ENCODE measurements around the gene CTSL. TPM values are rescaled to one million over a fixed set of nuclear protein-coding genes. Genes with fewer than 3 reads are reported as not detected.
A peak's percentile ranks its signal among the peaks of the same experiment; 100 is the strongest.

The CTSL gene
- polyA plus RNA-seq, 3 donors, result 22.0 to 28.8 (median 28.3) TPM

DNA sequence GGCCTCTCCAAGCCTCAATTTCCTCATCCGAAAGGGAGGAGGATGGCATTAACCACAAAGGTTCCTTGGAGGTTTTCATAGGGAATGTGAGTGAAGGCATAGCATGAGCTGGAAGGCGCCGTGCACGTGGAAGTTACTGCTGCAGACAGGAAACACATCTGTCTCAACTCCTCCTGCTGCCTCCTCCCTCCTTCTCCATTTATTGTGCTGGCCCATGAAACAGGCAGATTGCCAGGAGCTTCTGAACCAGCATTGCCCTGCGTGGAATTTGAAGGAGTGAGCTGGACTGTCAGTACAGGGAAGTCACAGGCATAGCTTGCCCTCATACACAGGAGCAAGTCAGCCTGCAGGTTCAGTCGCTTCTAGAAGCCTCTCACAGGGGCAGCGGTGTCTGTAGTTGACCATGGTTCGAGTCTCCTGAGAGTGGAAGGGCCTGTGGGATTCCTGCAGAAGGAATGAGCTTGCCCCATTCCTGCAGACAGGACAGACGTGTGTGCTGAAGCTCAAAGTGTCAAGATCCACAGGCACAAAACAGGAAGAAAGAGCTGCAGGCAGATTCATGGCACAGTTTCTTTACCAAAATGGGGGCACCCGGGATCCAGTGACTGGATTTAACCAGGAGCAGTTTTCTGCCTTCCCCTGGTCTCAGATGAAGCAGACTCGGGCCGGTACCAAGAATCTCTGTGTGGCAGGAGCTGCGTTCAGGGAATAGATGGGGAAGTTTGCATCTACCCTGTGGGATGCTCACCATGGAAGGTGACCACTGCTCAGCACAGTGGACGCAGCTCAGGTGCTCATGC lies 48.7 kb upstream of the CTSL start:
- H3K4me3 Mint-ChIP-seq, result no peak overlapping the region
- no peak overlapping the region for H3K4me2 ChIP-seq (replicated peaks; ENCODE audit: extremely low read depth, low read length, poor library complexity, severe bottlenecking)
- H3K27me3 Mint-ChIP-seq (ENCODE audit: low read depth in 3 of 3), result peaks cover 0 to 4% (median 3%) of the 10 kb centered on the region in 3 donors
- 69% methylated on average over 10 of the region's 14 CpGs for WGBS (ENCODE audit: insufficient coverage)
- peaks cover 68 to 87% of the 10 kb centered on the region in 2 donors for H3K36me3 Mint-ChIP-seq
- intact Hi-C loops (cut with micrococcal nuclease), result loop anchor here (5.0 to 10.0 kb wide), 2 partner anchors 135 to 138 kb away; no protein-coding TSS in a partner anchor
- H3K9ac ChIP-seq (ENCODE audit: insufficient read depth, low read length, poor library complexity, severe bottlenecking), result no peak overlapping the region
- no peak overlapping the region for H2AFZ ChIP-seq (ENCODE audit: insufficient read depth, low read depth, low read length, poor library complexity, severe bottlenecking)
- peak in 2 of 3 donors; percentile 11 to 19 for DNase-seq
- no peak overlapping the region for H3K27ac ChIP-seq (ENCODE audit: low read depth in 1 of 2, low read length in 2 of 2)
- H3K27me3 ChIP-seq (ENCODE audit: control insufficient read depth in 2 of 2, insufficient read depth in 2 of 2, low read length in 2 of 2), result no peaks in the 10 kb centered on the region
- H3K27ac Mint-ChIP-seq, result peak overlapping the region in 4 of 7 donors; percentile 19 to 51 (median 45)
- peaks cover 4 to 8% of the 10 kb centered on the region in 2 donors for H3K4me1 ChIP-seq (ENCODE audit: control insufficient read depth in 1 of 2, insufficient read depth in 2 of 2, low read length in 2 of 2)
- peaks cover 21 to 52% of the 10 kb centered on the region in 2 donors for H3K36me3 ChIP-seq (replicated peaks in 1 of 2; ENCODE audit: control insufficient read depth in 1 of 2, insufficient read depth in 2 of 2, low read length in 2 of 2)
- H3K4me1 Mint-ChIP-seq, result peaks cover 12% of the 10 kb centered on the region
- no peaks in the 10 kb centered on the region for H3K79me2 ChIP-seq (ENCODE audit: insufficient read depth, low read length)
- peaks cover 0 to 3% (median 0%) of the 10 kb centered on the region in 7 donors for H3K9me3 Mint-ChIP-seq
- no peaks in the 10 kb centered on the region for H3K9me3 ChIP-seq (replicated peaks in 1 of 2; ENCODE audit: control insufficient read depth in 1 of 2, insufficient read depth in 1 of 2, low read length in 2 of 2)
- H4K20me1 ChIP-seq (ENCODE audit: insufficient read depth, low read length), result peaks cover 33% of the 10 kb centered on the region
- no peak overlapping the region for H3K4me3 ChIP-seq (replicated peaks in 1 of 3; ENCODE audit: low read depth in 2 of 3, low read length in 3 of 3)
- TF ChIP-seq, protein P1, sequence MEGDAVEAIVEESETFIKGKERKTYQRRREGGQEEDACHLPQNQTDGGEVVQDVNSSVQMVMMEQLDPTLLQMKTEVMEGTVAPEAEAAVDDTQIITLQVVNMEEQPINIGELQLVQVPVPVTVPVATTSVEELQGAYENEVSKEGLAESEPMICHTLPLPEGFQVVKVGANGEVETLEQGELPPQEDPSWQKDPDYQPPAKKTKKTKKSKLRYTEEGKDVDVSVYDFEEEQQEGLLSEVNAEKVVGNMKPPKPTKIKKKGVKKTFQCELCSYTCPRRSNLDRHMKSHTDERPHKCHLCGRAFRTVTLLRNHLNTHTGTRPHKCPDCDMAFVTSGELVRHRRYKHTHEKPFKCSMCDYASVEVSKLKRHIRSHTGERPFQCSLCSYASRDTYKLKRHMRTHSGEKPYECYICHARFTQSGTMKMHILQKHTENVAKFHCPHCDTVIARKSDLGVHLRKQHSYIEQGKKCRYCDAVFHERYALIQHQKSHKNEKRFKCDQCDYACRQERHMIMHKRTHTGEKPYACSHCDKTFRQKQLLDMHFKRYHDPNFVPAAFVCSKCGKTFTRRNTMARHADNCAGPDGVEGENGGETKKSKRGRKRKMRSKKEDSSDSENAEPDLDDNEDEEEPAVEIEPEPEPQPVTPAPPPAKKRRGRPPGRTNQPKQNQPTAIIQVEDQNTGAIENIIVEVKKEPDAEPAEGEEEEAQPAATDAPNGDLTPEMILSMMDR (IDR thresholded peaks at IDR 0.05), result no peak

DNA sequence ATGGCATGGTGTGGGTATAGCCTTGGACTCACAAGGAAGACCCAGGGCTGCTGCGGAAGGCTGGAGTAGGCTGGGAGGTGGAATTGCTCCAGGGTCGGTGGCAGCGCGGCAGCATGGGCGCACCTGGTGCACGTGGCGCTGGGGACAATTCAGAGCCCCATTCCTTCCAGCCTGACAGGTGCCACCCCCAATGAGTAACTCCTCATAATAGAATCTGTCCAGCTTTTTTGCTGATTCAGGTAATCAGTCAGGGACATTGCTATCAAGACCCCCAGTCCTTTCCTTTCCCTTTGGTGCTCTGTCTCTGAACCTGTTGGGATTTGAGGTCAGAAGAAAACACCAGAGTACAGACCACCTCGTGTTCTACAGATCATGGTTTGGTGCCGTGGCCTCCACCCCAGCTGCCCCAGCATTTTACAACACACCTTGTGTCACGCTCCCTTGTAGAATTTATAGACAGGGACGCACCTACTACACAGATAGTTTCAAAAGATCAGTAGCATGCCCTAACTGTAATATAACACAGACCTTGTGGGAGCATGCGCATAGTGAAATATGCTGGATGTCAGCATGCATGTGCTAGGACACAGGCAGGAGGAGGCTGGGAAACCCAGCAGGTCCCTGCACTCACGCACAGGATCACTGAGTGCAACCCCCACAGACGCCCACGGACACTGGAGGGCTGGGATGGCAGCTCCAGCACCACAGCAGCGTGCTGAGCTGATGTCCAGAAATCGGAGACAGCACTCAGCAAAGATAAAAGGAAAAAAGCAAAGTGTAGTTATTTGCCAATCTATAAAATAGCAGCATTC lies 47.9 kb upstream of the CTSL start:
- H3K4me1 Mint-ChIP-seq, result peaks cover 12% of the 10 kb centered on the region
- TF ChIP-seq, protein P1 (IDR thresholded peaks at IDR 0.05), result no peak
- H3K4me3 Mint-ChIP-seq, result no peak overlapping the region
- H3K36me3 Mint-ChIP-seq, result peaks cover 66 to 87% of the 10 kb centered on the region in 2 donors
- Histone ChIP-seq H3K9me3 (replicated peaks in 1 of 2; ENCODE audit: control insufficient read depth in 1 of 2, insufficient read depth in 1 of 2, low read length in 2 of 2) (no peaks in the 10 kb centered on the region), H3K9ac (ENCODE audit: insufficient read depth, low read length, poor library complexity, severe bottlenecking) (no peak overlapping the region), H3K4me3 (replicated peaks in 1 of 3; ENCODE audit: low read depth in 2 of 3, low read length in 3 of 3) (no peak overlapping the region), H3K27me3 (ENCODE audit: control insufficient read depth in 2 of 2, insufficient read depth in 2 of 2, low read length in 2 of 2) (no peaks in the 10 kb centered on the region), H2AFZ (ENCODE audit: insufficient read depth, low read depth, low read length, poor library complexity, severe bottlenecking) (no peak overlapping the region), H3K4me1 (ENCODE audit: control insufficient read depth in 1 of 2, insufficient read depth in 2 of 2, low read length in 2 of 2) (peaks cover 4 to 8% of the 10 kb centered on the region in 2 donors), H3K4me2 (replicated peaks; ENCODE audit: extremely low read depth, low read length, poor library complexity, severe bottlenecking) (no peak overlapping the region), H3K36me3 (replicated peaks in 1 of 2; ENCODE audit: control insufficient read depth in 1 of 2, insufficient read depth in 2 of 2, low read length in 2 of 2) (peaks cover 27 to 50% of the 10 kb centered on the region in 2 donors), H3K27ac (ENCODE audit: low read depth in 1 of 2, low read length in 2 of 2) (no peak overlapping the region), H3K79me2 (ENCODE audit: insufficient read depth, low read length) (no peaks in the 10 kb centered on the region), H4K20me1 (ENCODE audit: insufficient read depth, low read length) (peaks cover 33% of the 10 kb centered on the region)
- peaks cover 0 to 3% (median 0%) of the 10 kb centered on the region in 7 donors for H3K9me3 Mint-ChIP-seq
- WGBS (ENCODE audit: insufficient coverage), result 93% methylated on average over 11 of the region's 17 CpGs
- intact Hi-C loops (cut with micrococcal nuclease), result loop anchor here (5.0 to 10.0 kb wide), 2 partner anchors 134 to 137 kb away; no protein-coding TSS in a partner anchor
- no peak for DNase-seq
- peaks cover 0 to 6% (median 4%) of the 10 kb centered on the region in 3 donors for H3K27me3 Mint-ChIP-seq (ENCODE audit: low read depth in 3 of 3)
- H3K27ac Mint-ChIP-seq, result no peak overlapping the region

Measured in CD14-positive monocyte (primary cell).